RWPE1 (cell line): ENCODE data around the gene IQCF6.

Experiments
- CTCF ChIA-PET: fragments of 350-600 bp; sonication (Branson Sonifier 250); formaldehyde crosslinking; extraction: SDS; loops from one replicate; lab custom pipeline; 2021; lab: Yijun Ruan, JAX
- POLR2A ChIA-PET: fragments of 400-600 bp; formaldehyde crosslinking; extraction: SDS; loops from one replicate; lab custom pipeline; 2020; ENCODE audit warnings: antibody characterized with exemption; ENCODE audit not compliant: low non-redundant PET; lab: Yijun Ruan, JAX
- DNase-seq: peaks from one replicate; pipeline ENCODE4 v3.0.0; 2012; ENCODE audit warnings: low spot score
- H3K27ac ChIP-seq: fragments of 450-650 bp; 2 replicates; pipeline ENCODE4 v1.5.1; 2017
- CTCF ChIP-seq: fragments of 450-650 bp; conservative IDR thresholded peaks from 2 replicates; pipeline ENCODE4 v1.5.1; 2017; ENCODE audit warnings: low read depth, mild to moderate bottlenecking

The IQCF6 gene

GRCh38 chr3:51734572-51734907 is 44.5 kb downstream of the IQCF6 start:
- ChIA-PET CTCF (no interaction called here), POLR2A (no interaction called here)
- H3K27ac ChIP-seq: no peak overlapping the region
- no peak for DNase-seq
- TF ChIP-seq CTCF: no peak

- H3K27ac ChIP-seq: no peak overlapping the region
- POLR2A ChIA-PET: no interaction called here
- no peak for TF ChIP-seq CTCF
- CTCF ChIA-PET: no interaction called here
- DNase-seq: no peak
Observed at GRCh38 chr3:51733859-51734571, 45.0 kb downstream of the IQCF6 start.

- POLR2A ChIA-PET: no interaction called here
- no peak overlapping the region for H3K27ac ChIP-seq
- CTCF ChIA-PET: no interaction called here
- no peak for DNase-seq
- TF ChIP-seq CTCF: no peak
Observed at GRCh38 chr3:51729042-51729633, 49.9 kb downstream of the IQCF6 start.
